Effector memory CD8-positive, alpha-beta T cell (primary cell): Measurements from ENCODE around the gene CKLF.
A peak's percentile ranks its signal among the peaks of the same experiment; 100 is the strongest.
"Not testable (repeated sequence)": the region's sequence is repeated elsewhere in the genome, so short reads cannot be mapped to it uniquely, and the experiment has no call there.

Experiments used
- ATAC-seq: fragments of 150-1000 bp; cut with Tn5 transposase; replicated peaks from 2 replicates; pipeline ENCODE4 v1.10.0; 2021; ENCODE audit warnings: mild to moderate bottlenecking, moderate library complexity
- DNase-seq, 3 experiments: peaks; one replicate each; pipeline ENCODE4 v3.0.0; 2021
- H3K27ac Mint-ChIP-seq, 2 donors: one replicate each; pipeline ENCODE4 v1.8.0; 2022; ENCODE audit warnings: mild to moderate bottlenecking in 2 of 2, mixed read lengths in 2 of 2, moderate library complexity in 2 of 2
- H3K27me3 Mint-ChIP-seq, 2 donors: one replicate each; pipeline ENCODE4 v1.8.0; 2022; ENCODE audit warnings: mixed read lengths in 2 of 2
- H3K36me3 Mint-ChIP-seq: one replicate; pipeline ENCODE4 v1.8.0; 2022; ENCODE audit warnings: mild to moderate bottlenecking, moderate library complexity, mixed read lengths; ENCODE audit not compliant: insufficient read depth
- H3K4me1 Mint-ChIP-seq, 2 donors: one replicate each; pipeline ENCODE4 v1.8.0; 2022; ENCODE audit warnings: low read depth in 2 of 2, mixed read lengths in 2 of 2
- H3K4me3 Mint-ChIP-seq, 2 donors: one replicate each; pipeline ENCODE4 v1.8.0; 2022; ENCODE audit warnings: mild to moderate bottlenecking in 2 of 2, mixed read lengths in 2 of 2, moderate library complexity in 2 of 2
- H3K9me3 Mint-ChIP-seq, 2 donors: one replicate each; pipeline ENCODE4 v1.8.0; 2022; ENCODE audit warnings: mixed read lengths in 2 of 2

Gene CKLF

GRCh38 chr16:66592814-66593213, 40.4 kb downstream of the CKLF start:
- H3K27ac Mint-ChIP-seq: no peak overlapping the region
- peaks cover 14 to 15% of the 10 kb centered on the region in 2 donors for H3K4me1 Mint-ChIP-seq
- H3K9me3 Mint-ChIP-seq: no peaks in the 10 kb centered on the region
- H3K36me3 Mint-ChIP-seq: peaks cover 4% of the 10 kb centered on the region
- H3K27me3 Mint-ChIP-seq: no peaks in the 10 kb centered on the region
- ATAC-seq (no peak), DNase-seq (no peak)
- no peak overlapping the region for H3K4me3 Mint-ChIP-seq

GRCh38 chr16:66594739-66595138, 42.4 kb downstream of the CKLF start:
- Mint-ChIP-seq H3K4me1 (peaks cover 5 to 7% of the 10 kb centered on the region in 2 donors), H3K9me3 (no peaks in the 10 kb centered on the region), H3K36me3 (no peaks in the 10 kb centered on the region), H3K4me3 (no peak overlapping the region), H3K27ac (no peak overlapping the region), H3K27me3 (no peaks in the 10 kb centered on the region)
- ATAC-seq: no peak
- no peak for DNase-seq

DNA sequence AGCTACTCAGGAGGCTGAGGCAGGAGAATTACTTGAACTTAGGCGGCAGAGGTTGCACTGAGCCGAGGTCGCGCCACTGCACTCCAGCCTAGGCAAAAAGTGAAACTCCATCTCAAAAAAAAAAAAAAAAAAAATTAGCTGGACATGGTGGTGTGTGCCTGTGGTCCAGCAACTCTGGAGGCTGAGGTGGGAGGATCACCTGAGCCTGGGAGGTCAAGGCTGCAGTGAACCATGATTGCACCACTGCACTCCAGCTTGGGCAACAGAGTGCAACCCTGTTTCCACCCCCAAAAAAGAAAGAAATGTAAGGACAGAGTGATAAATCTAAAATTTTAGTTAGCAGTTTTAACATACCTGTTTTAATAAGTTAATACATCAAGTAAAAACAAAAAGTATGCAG, 44.2 kb downstream of the CKLF start:
- H3K36me3 Mint-ChIP-seq, H3K4me1 Mint-ChIP-seq, H3K27me3 Mint-ChIP-seq, ATAC-seq, H3K9me3 Mint-ChIP-seq, H3K4me3 Mint-ChIP-seq, DNase-seq: not testable (repeated sequence)
- H3K27ac Mint-ChIP-seq: peak overlapping the region in 1 of 2 donors; percentile 29

- H3K9me3 Mint-ChIP-seq: no peaks in the 10 kb centered on the region
- ATAC-seq (no peak), DNase-seq (no peak)
- H3K36me3 Mint-ChIP-seq: no peaks in the 10 kb centered on the region
- no peak overlapping the region for H3K4me3 Mint-ChIP-seq
- H3K27ac Mint-ChIP-seq: peak overlapping the region in 1 of 2 donors; percentile 29
- no peaks in the 10 kb centered on the region for H3K4me1 Mint-ChIP-seq
- no peaks in the 10 kb centered on the region for H3K27me3 Mint-ChIP-seq
These were observed 44.8 kb downstream of the CKLF start for GRCh38 chr16:66596986-66597848.

- no peak overlapping the region for H3K27ac Mint-ChIP-seq
- peaks cover 3% of the 10 kb centered on the region for H3K36me3 Mint-ChIP-seq
- no peak for ATAC-seq
- no peak for DNase-seq
- H3K9me3 Mint-ChIP-seq: no peaks in the 10 kb centered on the region
- no peak overlapping the region for H3K4me3 Mint-ChIP-seq
- peaks cover 2 to 4% of the 10 kb centered on the region in 2 donors for H3K4me1 Mint-ChIP-seq
- H3K27me3 Mint-ChIP-seq: no peaks in the 10 kb centered on the region
These were observed 45.7 kb downstream of the CKLF start for GRCh38 chr16:66598111-66598510.

DNA sequence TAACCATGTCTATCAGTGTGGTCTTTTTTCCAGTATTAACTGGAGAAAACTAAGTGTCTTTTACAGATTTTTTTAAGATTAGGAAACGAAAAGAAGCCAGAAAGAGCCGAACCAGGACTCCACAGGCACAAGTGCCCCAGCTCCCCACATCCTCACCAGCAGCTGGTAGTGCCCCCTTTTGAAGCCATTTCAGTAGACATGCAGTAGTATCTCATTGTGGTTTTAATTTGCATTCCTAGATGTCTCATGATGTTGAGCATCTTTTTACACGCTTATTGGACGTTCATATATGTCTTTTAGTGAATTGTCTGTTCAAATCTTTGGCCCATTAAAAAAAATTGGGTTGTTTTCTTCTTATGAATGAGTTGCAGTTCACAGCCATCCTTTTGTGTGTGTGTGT, 47.4 kb downstream of the CKLF start:
- H3K9me3 Mint-ChIP-seq: no peaks in the 10 kb centered on the region
- no peak for DNase-seq
- H3K4me3 Mint-ChIP-seq: no peak overlapping the region
- peaks cover 8 to 15% of the 10 kb centered on the region in 2 donors for H3K4me1 Mint-ChIP-seq
- H3K27me3 Mint-ChIP-seq: no peaks in the 10 kb centered on the region
- ATAC-seq: no peak
- no peak overlapping the region for H3K27ac Mint-ChIP-seq
- H3K36me3 Mint-ChIP-seq: peaks cover 15% of the 10 kb centered on the region

GRCh38 chr16:66600477-66600876, 48.1 kb downstream of the CKLF start:
- H3K36me3 Mint-ChIP-seq: peaks cover 15% of the 10 kb centered on the region
- ATAC-seq (no peak), DNase-seq (no peak)
- no peak overlapping the region for H3K4me3 Mint-ChIP-seq
- peaks cover 8 to 15% of the 10 kb centered on the region in 2 donors for H3K4me1 Mint-ChIP-seq
- H3K27me3 Mint-ChIP-seq: no peaks in the 10 kb centered on the region
- no peaks in the 10 kb centered on the region for H3K9me3 Mint-ChIP-seq
- H3K27ac Mint-ChIP-seq: peak overlapping the region in 1 of 2 donors; percentile 62

GRCh38 chr16:66601471-66601870, 49.1 kb downstream of the CKLF start:
- DNase-seq (no peak), ATAC-seq (no peak)
- peak overlapping the region; percentile 58 to 62 for H3K27ac Mint-ChIP-seq
- no peaks in the 10 kb centered on the region for H3K9me3 Mint-ChIP-seq
- H3K36me3 Mint-ChIP-seq: peaks cover 15% of the 10 kb centered on the region
- H3K4me1 Mint-ChIP-seq: peaks cover 14 to 22% of the 10 kb centered on the region in 2 donors
- no peaks in the 10 kb centered on the region for H3K27me3 Mint-ChIP-seq
- no peak overlapping the region for H3K4me3 Mint-ChIP-seq

DNA sequence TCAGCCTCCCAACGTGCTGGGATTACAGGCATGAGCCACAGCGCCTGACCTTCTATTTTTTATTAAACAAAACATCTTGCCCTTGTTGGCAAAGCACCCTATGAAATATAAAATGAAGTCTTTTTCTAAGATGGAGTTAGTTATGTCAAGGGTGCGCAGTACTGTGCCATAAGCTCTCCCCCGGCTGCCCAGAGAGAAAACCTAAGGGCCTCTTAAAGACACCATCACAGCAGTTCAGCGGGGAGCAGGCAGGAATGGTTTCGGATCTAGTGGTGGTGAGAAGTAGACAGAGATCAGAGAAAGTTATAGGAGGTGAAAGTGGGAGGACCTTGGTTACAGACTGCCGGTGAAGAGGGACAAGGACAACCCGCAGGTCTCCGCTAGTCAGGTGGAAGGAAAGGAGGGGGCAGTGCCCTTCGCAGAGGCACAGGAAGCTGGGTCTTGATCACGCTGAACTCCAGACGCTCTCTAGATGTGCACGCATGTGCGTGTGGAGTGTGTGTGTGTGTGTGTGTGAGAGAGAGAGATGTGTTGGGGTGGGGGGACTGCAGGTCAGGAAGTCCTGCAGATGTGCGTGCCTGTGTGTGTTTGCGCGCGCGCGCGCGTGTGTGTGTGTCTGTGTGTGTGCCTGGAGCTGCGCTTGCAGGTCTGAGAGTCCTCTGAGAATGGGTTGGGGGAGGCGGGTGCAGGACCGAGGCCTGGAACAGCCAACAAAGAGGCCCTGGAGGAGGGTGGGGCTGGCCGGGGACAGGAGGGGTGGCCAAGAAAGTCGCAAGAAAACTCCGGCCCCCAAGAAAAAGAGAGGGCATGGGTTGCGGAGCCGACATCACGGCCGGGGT, 51.4 kb downstream of the CKLF start:
- DNase-seq (peak; percentile 70 to 73 (median 71)), ATAC-seq (peak; percentile 72)
- Mint-ChIP-seq H3K4me3 (peak overlapping the region; percentile 88), H3K27ac (peak overlapping the region; percentile 80 to 90), H3K36me3 (peaks cover 24% of the 10 kb centered on the region), H3K4me1 (peaks cover 31 to 41% of the 10 kb centered on the region in 2 donors), H3K9me3 (no peaks in the 10 kb centered on the region), H3K27me3 (no peaks in the 10 kb centered on the region)

GRCh38 chr16:66604376-66605176, 52.2 kb downstream of the CKLF start, which contains the start of gene CMTM3:
CMTM3 (plus strand) TSS chr16:66604704; CDS start chr16:66604806, 102 bp downstream.
- no peaks in the 10 kb centered on the region for H3K9me3 Mint-ChIP-seq
- H3K27me3 Mint-ChIP-seq: no peaks in the 10 kb centered on the region
- H3K4me1 Mint-ChIP-seq: peaks cover 31 to 42% of the 10 kb centered on the region in 2 donors
- H3K4me3 Mint-ChIP-seq: peak within 1 kb of the TSS; percentile 88
- peak within 1 kb of the TSS; percentile 80 to 90 for H3K27ac Mint-ChIP-seq
- peak; percentile 62 to 75 (median 69) for DNase-seq
- ATAC-seq: peak; percentile 53
- peaks cover 29% of the 10 kb centered on the region for H3K36me3 Mint-ChIP-seq

DNA sequence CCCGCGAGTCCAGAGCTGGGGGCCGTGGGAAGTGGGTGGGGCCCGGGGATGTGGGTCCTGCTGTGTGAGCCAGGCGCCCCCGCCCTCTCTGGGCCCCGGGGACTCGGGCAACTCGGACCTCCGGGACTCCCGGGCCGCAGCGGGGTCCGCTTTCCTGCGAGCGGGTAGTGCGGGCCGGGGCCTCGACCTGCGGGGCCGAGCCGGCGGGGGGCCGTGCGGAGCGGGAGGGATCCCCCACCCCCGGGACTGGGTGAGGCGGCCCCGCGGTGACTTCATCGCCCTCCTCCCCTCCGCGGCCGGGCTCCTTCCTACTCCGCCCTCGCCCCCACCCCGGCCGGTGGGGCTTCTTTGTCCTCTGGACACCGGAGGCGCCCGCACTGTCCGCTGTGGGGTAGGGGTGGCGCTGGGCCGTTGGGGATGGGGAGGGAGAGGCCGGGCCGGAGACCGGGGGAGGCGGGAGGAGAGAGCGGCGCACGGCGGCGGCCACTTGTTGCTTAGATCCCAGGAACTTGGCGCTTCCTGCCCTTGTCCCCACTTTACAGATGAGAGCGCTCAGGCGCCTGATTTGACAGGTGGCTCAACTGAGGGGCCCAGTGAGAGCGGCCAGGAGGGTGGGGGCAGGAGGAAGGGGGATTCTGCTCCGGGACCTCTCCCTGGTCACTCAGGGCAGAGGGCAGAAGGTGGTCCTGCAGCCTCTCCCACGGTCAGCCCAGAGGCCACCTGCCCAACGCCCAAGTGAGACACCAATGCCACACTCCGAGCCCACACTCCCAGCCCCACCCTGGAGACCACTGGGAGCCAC, 53.0 kb downstream of the CKLF start:
- peak overlapping the region; percentile 88 for H3K4me3 Mint-ChIP-seq
- H3K27ac Mint-ChIP-seq: peak overlapping the region; percentile 80 to 89
- H3K4me1 Mint-ChIP-seq: peaks cover 31 to 42% of the 10 kb centered on the region in 2 donors
- peak; percentile 8 for ATAC-seq
- peaks cover 37% of the 10 kb centered on the region for H3K36me3 Mint-ChIP-seq
- H3K9me3 Mint-ChIP-seq: no peaks in the 10 kb centered on the region
- peak in 2 of 3 experiments; percentile 10 to 19 for DNase-seq
- no peaks in the 10 kb centered on the region for H3K27me3 Mint-ChIP-seq

- peaks cover 31 to 42% of the 10 kb centered on the region in 2 donors for H3K4me1 Mint-ChIP-seq
- no peak for ATAC-seq
- peak overlapping the region; percentile 88 for H3K4me3 Mint-ChIP-seq
- H3K9me3 Mint-ChIP-seq: no peaks in the 10 kb centered on the region
- peaks cover 43% of the 10 kb centered on the region for H3K36me3 Mint-ChIP-seq
- no peaks in the 10 kb centered on the region for H3K27me3 Mint-ChIP-seq
- peak overlapping the region; percentile 80 to 89 for H3K27ac Mint-ChIP-seq
- DNase-seq: no peak
These were observed 53.8 kb downstream of the CKLF start for GRCh38 chr16:66605979-66606751.
